Epithelial cell of prostate (primary cell): ENCODE data around the gene SLC22A17.
A peak's percentile ranks its signal among the peaks of the same experiment; 100 is the strongest.

Experiments
- DNase-seq: peaks from one replicate; pipeline ENCODE4 v3.0.0-alpha.2; 2011; ENCODE audit warnings: low read depth, low spot score
- H3K27ac ChIP-seq: fragments of 450-650 bp; 2 replicates; pipeline ENCODE4 v1.5.1; 2017; ENCODE audit warnings: mild to moderate bottlenecking

The SLC22A17 gene

GRCh38 chr14:23365036-23365731, 12.5 kb upstream of the SLC22A17 start, which contains the start of gene EFS:
TSS of gene EFS (minus strand) at chr14:23365172. CDS start at chr14:23365025, 147 bp downstream.
- DNase-seq = no peak
- peak within 1 kb of the TSS; percentile 76 for H3K27ac ChIP-seq

- H3K27ac ChIP-seq = peak overlapping the region; percentile 76
- no peak for DNase-seq
Observed at GRCh38 chr14:23364164-23365035, 11.7 kb upstream of the SLC22A17 start.

GRCh38 chr14:23362200-23362599, 9.5 kb upstream of the SLC22A17 start:
- H3K27ac ChIP-seq = no peak overlapping the region
- no peak for DNase-seq

GRCh38 chr14:23361763-23362162, 9.1 kb upstream of the SLC22A17 start:
- DNase-seq = no peak
- H3K27ac ChIP-seq = no peak overlapping the region

- no peak for DNase-seq
- H3K27ac ChIP-seq = no peak overlapping the region
Observed at GRCh38 chr14:23361320-23361719, 8.6 kb upstream of the SLC22A17 start.

- no peak for DNase-seq
- H3K27ac ChIP-seq = no peak overlapping the region
Observed at GRCh38 chr14:23360496-23360895, 7.8 kb upstream of the SLC22A17 start.

- no peak overlapping the region for H3K27ac ChIP-seq
- DNase-seq = no peak
Observed at GRCh38 chr14:23359722-23360447, 7.2 kb upstream of the SLC22A17 start.

GRCh38 chr14:23359167-23359626, 6.5 kb upstream of the SLC22A17 start:
- DNase-seq = no peak
- no peak overlapping the region for H3K27ac ChIP-seq

GRCh38 chr14:23358553-23359166, 6.0 kb upstream of the SLC22A17 start:
- DNase-seq = no peak
- no peak overlapping the region for H3K27ac ChIP-seq

- H3K27ac ChIP-seq = no peak overlapping the region
- no peak for DNase-seq
Observed at GRCh38 chr14:23358042-23358441, 5.4 kb upstream of the SLC22A17 start.

GRCh38 chr14:23357261-23357660, 4.6 kb upstream of the SLC22A17 start:
- H3K27ac ChIP-seq = no peak overlapping the region
- no peak for DNase-seq

- DNase-seq = no peak
- no peak overlapping the region for H3K27ac ChIP-seq
Observed at GRCh38 chr14:23356662-23357061, 4.0 kb upstream of the SLC22A17 start.

- H3K27ac ChIP-seq = no peak overlapping the region
- no peak for DNase-seq
Observed at GRCh38 chr14:23355871-23356435, 3.3 kb upstream of the SLC22A17 start.

GRCh38 chr14:23354990-23355389, 2.3 kb upstream of the SLC22A17 start:
- DNase-seq = no peak
- H3K27ac ChIP-seq = no peak overlapping the region

- H3K27ac ChIP-seq = no peak overlapping the region
- DNase-seq = no peak
Observed at GRCh38 chr14:23353433-23353780, 720 bp upstream of the SLC22A17 start.

- DNase-seq = no peak
Observed at GRCh38 chr14:23351681-23352505, 794 bp downstream of the SLC22A17 start.

GRCh38 chr14:23349156-23349845, 3.4 kb downstream of the SLC22A17 start:
- no peak overlapping the region for H3K27ac ChIP-seq
- no peak for DNase-seq

More at GRCh38 chr14:23351681-23352505, 794 bp downstream of the SLC22A17 start:
- H3K27ac ChIP-seq = no peak overlapping the region

- H3K27ac ChIP-seq = no peak overlapping the region
- DNase-seq = no peak
Observed at GRCh38 chr14:23348297-23348655, 4.4 kb downstream of the SLC22A17 start.
